Mesenchymal stem cell (in vitro differentiated cells and primary cell): ENCODE results near the gene GJB5.

ENCODE experiments used
- DNase-seq: peaks from one replicate; pipeline ENCODE4 v3.0.0-alpha.2; 2013
- H2AFZ ChIP-seq: one replicate; pipeline ENCODE4 v1.6.1; 2013; ENCODE audit warnings: low read depth, mild to moderate bottlenecking, control low read depth, inconsistent platforms, low read length, moderate library complexity
- H2AK5ac ChIP-seq: 2 replicates; pipeline ENCODE4 v1.6.1; 2013; ENCODE audit warnings: low read length, moderate library complexity, mild to moderate bottlenecking, inconsistent platforms; ENCODE audit not compliant: severe bottlenecking
- H2BK120ac ChIP-seq: one replicate; pipeline ENCODE4 v1.6.1; 2013; ENCODE audit warnings: low read depth, mild to moderate bottlenecking, inconsistent platforms, low read length, moderate library complexity
- H2BK12ac ChIP-seq, 2 experiments: one replicate each; pipeline ENCODE4 v1.6.1; 2013; ENCODE audit warnings: inconsistent platforms in 2 of 2, low read length in 2 of 2, mild to moderate bottlenecking in 2 of 2, moderate library complexity in 2 of 2, control low read depth in 1 of 2
- H2BK15ac ChIP-seq: one replicate; pipeline ENCODE4 v1.6.1; 2013; ENCODE audit warnings: mild to moderate bottlenecking, low read depth, inconsistent platforms; ENCODE audit not compliant: poor library complexity, severe bottlenecking
- H2BK5ac ChIP-seq: 2 replicates; pipeline ENCODE4 v1.6.1; 2013; ENCODE audit warnings: low read depth, mild to moderate bottlenecking, low read length, control low read depth, inconsistent platforms; ENCODE audit not compliant: poor library complexity, severe bottlenecking
- H3K14ac ChIP-seq, 2 experiments: one replicate each; pipeline ENCODE4 v1.6.1; 2013; ENCODE audit warnings: inconsistent platforms in 2 of 2, low read length in 2 of 2, control low read depth in 1 of 2, mild to moderate bottlenecking in 1 of 2, moderate library complexity in 1 of 2
- H3K18ac ChIP-seq, 2 experiments: one replicate each; pipeline ENCODE4 v1.6.1; 2013; ENCODE audit warnings: inconsistent platforms in 2 of 2, low read length in 2 of 2, control low read depth in 1 of 2, low read depth in 1 of 2, mild to moderate bottlenecking in 1 of 2
- H3K23ac ChIP-seq, 2 experiments: one replicate each; pipeline ENCODE4 v1.6.1; 2013; ENCODE audit warnings: inconsistent platforms in 2 of 2, low read length in 2 of 2, mild to moderate bottlenecking in 2 of 2, moderate library complexity in 2 of 2, control low read depth in 1 of 2
- H3K27ac ChIP-seq: 2 replicates; pipeline ENCODE4 v1.5.1; 2013; ENCODE audit warnings: mild to moderate bottlenecking, moderate library complexity, low read length, control low read depth, inconsistent platforms; ENCODE audit not compliant: poor library complexity, severe bottlenecking
- H3K27me3 ChIP-seq, 2 experiments: 2 replicates each; pipeline versions ENCODE4 v1.6.1 to v1.7.0; 2013; ENCODE audit warnings: low read length in 2 of 2, mild to moderate bottlenecking in 2 of 2, moderate library complexity in 2 of 2, control low read depth in 1 of 2, inconsistent platforms in 1 of 2; ENCODE audit not compliant: control insufficient read depth in 1 of 2, insufficient read depth in 1 of 2
- H3K36me3 ChIP-seq, 2 experiments: 2 replicates each; pipeline versions ENCODE4 v1.6.1 to v1.7.0; 2013; ENCODE audit warnings: low read length in 2 of 2, control low read depth in 1 of 2, inconsistent platforms in 1 of 2, low read depth in 1 of 2, mild to moderate bottlenecking in 1 of 2; ENCODE audit not compliant: insufficient read depth in 2 of 2, control insufficient read depth in 1 of 2
- H3K4ac ChIP-seq, 2 experiments: one replicate each; pipeline ENCODE4 v1.6.1; 2013; ENCODE audit warnings: inconsistent platforms in 2 of 2, low read length in 2 of 2, mild to moderate bottlenecking in 2 of 2, moderate library complexity in 2 of 2, control low read depth in 1 of 2, low read depth in 1 of 2
- H3K4me1 ChIP-seq: 2 replicates; pipeline ENCODE4 v1.6.1; 2013; ENCODE audit warnings: low read depth, low read length, control low read depth; ENCODE audit not compliant: control insufficient read depth, insufficient read depth
- H3K4me2 ChIP-seq: 2 replicates; pipeline ENCODE4 v1.6.1; 2013; ENCODE audit warnings: low read length, mild to moderate bottlenecking, inconsistent platforms; ENCODE audit not compliant: poor library complexity, severe bottlenecking
- H3K4me3 ChIP-seq, 2 experiments: 2 replicates each; pipeline versions ENCODE4 v1.5.1 to v1.7.0; 2013; ENCODE audit warnings: low read length in 2 of 2, mild to moderate bottlenecking in 2 of 2, control low read depth in 1 of 2, low read depth in 1 of 2; ENCODE audit not compliant: insufficient read depth in 1 of 2
- H3K79me1 ChIP-seq: replicated peaks from 2 replicates; pipeline ENCODE4 v1.6.1; 2013; ENCODE audit warnings: mild to moderate bottlenecking, control low read depth, low read length, inconsistent platforms; ENCODE audit not compliant: poor library complexity, severe bottlenecking
- H3K9ac ChIP-seq: 2 replicates; pipeline ENCODE4 v1.7.0; 2013; ENCODE audit warnings: mild to moderate bottlenecking, low read length, moderate library complexity
- H3K9me3 ChIP-seq: 2 replicates; pipeline ENCODE4 v1.7.0; 2013; ENCODE audit warnings: mild to moderate bottlenecking, low read length; ENCODE audit not compliant: control insufficient read depth
- H4K8ac ChIP-seq: one replicate; pipeline ENCODE4 v1.6.1; 2013; ENCODE audit warnings: inconsistent platforms, mild to moderate bottlenecking, low read length, moderate library complexity
- H4K91ac ChIP-seq: one replicate; pipeline ENCODE4 v1.6.1; 2013; ENCODE audit warnings: mild to moderate bottlenecking, low read length, inconsistent platforms
- WGBS: methylation state at CpG from one replicate; pipeline ENCODE4 v1.1.7; 2013; ENCODE audit warnings: mixed read lengths; 5-methylcytosine and 5-hydroxymethylcytosine counted together

The GJB5 gene

DNA sequence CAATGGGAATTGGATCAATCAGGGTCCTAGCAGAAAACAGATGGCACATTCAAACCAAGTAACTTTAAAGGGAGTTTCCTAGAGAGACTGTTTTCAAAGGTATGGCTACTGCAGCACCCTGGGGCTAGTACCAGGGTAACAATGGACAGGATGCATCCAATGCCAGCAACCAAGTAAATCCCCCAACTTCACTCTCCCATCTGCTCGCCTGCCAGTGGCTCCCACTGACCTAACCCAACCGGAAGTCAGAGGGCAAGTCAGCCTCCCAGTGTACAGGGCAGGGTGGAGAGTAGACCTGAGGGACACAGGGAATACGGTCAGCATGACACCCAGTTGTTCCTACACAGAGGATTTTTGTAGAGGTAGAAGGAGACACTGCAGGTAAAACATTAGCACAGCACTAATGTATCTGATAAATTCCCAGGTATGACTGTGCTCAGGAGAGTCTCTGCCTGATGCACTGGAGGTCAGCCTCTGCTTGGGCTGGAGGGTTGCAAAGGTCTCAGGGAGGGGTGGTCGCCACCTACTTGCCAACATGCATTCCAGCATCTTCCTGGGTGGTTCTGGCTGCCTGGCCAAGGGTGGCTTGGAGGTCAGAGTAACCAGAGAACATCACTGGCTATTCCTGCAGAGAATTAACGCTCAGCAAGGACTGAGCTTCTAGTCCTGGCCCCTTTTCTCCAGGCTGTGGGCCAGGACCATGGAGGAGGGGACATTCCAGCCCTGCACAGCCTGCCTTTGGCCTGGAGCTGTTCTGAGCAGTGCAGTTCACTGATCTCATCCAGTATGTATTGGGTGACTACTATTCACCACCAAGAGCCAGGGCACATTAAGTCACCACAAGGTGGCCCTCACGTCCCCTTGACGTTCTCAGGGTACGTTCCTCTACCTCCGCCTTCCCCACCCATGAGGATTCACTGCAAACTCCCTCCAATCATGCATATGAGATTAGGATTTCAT, 32.9 kb downstream of the GJB5 start:
- Histone ChIP-seq H2AFZ (no peak overlapping the region), H3K4me1 (no peaks in the 10 kb centered on the region), H3K14ac (no peak overlapping the region), H3K18ac (no peak overlapping the region), H2BK120ac (no peak overlapping the region), H3K4me3 (no peak overlapping the region), H4K8ac (no peak overlapping the region), H2BK5ac (no peak overlapping the region), H3K4ac (no peak overlapping the region), H3K36me3 (no peaks in the 10 kb centered on the region), H3K27ac (no peak overlapping the region), H3K79me1 (no peaks in the 10 kb centered on the region), H3K27me3 (peaks cover 17 to 76% of the 10 kb centered on the region in 2 experiments), H3K9me3 (peaks cover 5% of the 10 kb centered on the region), H3K4me2 (no peak overlapping the region), H3K9ac (no peak overlapping the region), H2BK15ac (no peak overlapping the region), H2BK12ac (no peak overlapping the region), H2AK5ac (no peak overlapping the region), H3K23ac (no peak overlapping the region), H4K91ac (no peak overlapping the region)
- DNase-seq = no peak
- 37% methylated on average over 9 of the region's 9 CpGs for whole genome bisulfite sequencing

DNA sequence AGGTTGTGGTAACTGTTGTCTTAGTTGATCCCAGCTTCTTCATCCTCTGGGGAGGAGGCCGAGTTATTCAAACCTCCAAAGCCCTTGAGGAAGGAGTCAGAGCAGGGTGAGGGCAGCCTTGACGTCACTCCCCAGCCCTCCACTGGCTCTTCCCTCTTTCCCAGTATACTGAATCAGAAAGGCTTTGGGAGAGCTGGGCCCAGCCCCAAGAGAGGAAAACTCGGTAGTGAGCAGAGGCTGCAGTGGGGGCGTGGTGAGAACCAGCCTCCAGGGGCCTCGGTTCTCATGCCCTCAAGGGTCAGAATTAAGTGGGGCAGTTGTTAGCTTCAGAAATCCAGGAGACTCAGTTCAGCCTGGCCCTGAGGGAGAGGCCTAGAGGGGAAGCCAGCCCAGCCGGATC, 36.1 kb downstream of the GJB5 start:
- Histone ChIP-seq H2BK15ac (no peak overlapping the region), H2AK5ac (no peak overlapping the region), H3K27me3 (peaks cover 23 to 66% of the 10 kb centered on the region in 2 experiments), H3K4me2 (no peak overlapping the region), H3K4me1 (no peaks in the 10 kb centered on the region), H2BK120ac (no peak overlapping the region), H2BK5ac (no peak overlapping the region), H3K9ac (no peak overlapping the region), H3K79me1 (no peaks in the 10 kb centered on the region), H4K8ac (no peak overlapping the region), H4K91ac (no peak overlapping the region), H2AFZ (no peak overlapping the region), H2BK12ac (no peak overlapping the region), H3K14ac (no peak overlapping the region), H3K23ac (no peak overlapping the region), H3K4ac (no peak overlapping the region), H3K4me3 (no peak overlapping the region), H3K18ac (no peak overlapping the region), H3K9me3 (peaks cover 5% of the 10 kb centered on the region), H3K36me3 (peaks cover 0 to 2% of the 10 kb centered on the region in 2 experiments), H3K27ac (no peak overlapping the region)
- no peak for DNase-seq
- 73% methylated on average over 5 of the region's 6 CpGs for WGBS

DNA sequence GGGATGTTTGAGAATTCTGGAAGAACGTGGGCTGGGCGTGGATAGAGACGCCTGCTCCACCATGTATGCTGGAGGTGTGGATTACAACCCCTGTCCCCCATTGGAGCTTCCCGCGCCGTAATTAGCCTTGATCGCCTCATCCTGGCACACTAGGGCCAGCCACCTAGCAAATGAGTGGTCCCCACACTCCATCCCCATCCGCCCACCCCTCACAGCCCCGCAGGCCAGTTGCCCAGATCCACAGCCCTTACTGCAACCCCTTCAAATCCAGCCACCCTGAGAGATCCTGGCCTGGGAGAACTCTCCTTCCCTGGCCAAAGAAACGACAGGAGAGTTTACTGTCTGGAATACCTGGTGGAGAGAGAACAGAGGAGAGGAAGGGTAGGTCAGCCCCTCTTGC, 37.6 kb downstream of the GJB5 start:
- Histone ChIP-seq H3K9ac (no peak overlapping the region), H3K36me3 (peaks cover 0 to 2% of the 10 kb centered on the region in 2 experiments), H3K27me3 (peaks cover 26 to 69% of the 10 kb centered on the region in 2 experiments), H3K23ac (no peak overlapping the region), H3K14ac (no peak overlapping the region), H4K8ac (no peak overlapping the region), H2BK12ac (no peak overlapping the region), H3K9me3 (peaks cover 5% of the 10 kb centered on the region), H3K79me1 (no peaks in the 10 kb centered on the region), H2AFZ (no peak overlapping the region), H3K4me1 (no peaks in the 10 kb centered on the region), H2BK15ac (no peak overlapping the region), H2BK120ac (no peak overlapping the region), H4K91ac (no peak overlapping the region), H3K4me3 (no peak overlapping the region), H3K4ac (no peak overlapping the region), H3K18ac (no peak overlapping the region), H2BK5ac (no peak overlapping the region), H3K27ac (no peak overlapping the region), H3K4me2 (no peak overlapping the region), H2AK5ac (no peak overlapping the region)
- DNase-seq = no peak
- WGBS = 76% methylated on average over 9 of the region's 10 CpGs

DNA sequence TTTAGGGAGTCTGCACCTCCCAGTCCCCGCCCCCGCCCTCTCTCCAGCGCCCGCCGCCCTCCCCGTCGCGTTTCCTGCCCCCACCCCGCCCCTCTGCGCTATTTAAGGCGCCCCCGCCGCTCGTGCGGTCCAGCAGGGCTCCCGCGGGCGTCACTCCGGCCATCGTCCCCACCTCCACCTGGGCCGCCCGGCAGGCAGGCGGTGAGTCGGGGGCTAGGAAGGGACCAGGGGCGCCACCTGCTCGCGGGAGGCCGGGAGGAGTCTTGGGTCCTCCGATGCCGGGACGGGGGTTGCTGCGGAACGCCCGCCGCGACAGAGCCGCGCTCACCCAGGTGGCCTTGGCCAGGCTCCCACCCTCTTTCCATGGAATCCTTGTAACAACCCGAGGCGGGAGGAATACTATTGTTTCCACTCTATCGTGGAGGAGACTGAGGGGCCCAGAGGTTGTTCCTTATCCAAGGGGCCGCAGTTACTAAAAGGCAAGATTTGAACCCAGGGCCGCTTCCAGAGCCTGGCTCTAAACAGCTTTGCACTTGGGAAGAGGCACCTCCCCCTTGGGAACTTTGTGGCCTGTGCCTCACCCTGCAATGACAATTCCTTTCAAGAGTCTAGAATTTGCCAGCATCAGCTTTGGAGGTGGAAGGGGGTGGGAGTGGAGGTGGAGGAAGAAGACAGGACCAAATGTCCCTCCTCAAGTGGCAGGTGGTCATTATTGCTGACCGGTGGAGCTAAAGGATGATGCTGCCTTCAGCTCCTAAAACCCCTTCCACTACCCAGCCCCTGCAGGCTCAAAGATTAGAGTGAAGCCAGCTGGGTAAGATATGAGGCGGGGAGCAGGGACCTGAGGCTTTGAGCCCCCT, 38.3 kb downstream of the GJB5 start, which contains the start of gene GJA4:
TSS of gene GJA4 (plus strand) at position 132 of the 860 bp plus-strand sequence. CDS start 1,215 bp downstream, outside the sequence.
- no peak within 1 kb of the TSS for H3K18ac ChIP-seq
- 17% methylated on average over 36 of the region's 45 CpGs for WGBS
- H3K9ac ChIP-seq = no peak within 1 kb of the TSS
- no peak within 1 kb of the TSS for H3K27ac ChIP-seq
- H2BK5ac ChIP-seq = no peak within 1 kb of the TSS
- no peak within 1 kb of the TSS for H3K4me2 ChIP-seq
- peaks cover 0 to 2% of the 10 kb centered on the region in 2 experiments for H3K36me3 ChIP-seq
- H3K14ac ChIP-seq = no peak within 1 kb of the TSS
- no peak within 1 kb of the TSS for H2BK15ac ChIP-seq
- no peaks in the 10 kb centered on the region for H3K4me1 ChIP-seq
- no peak within 1 kb of the TSS for H3K23ac ChIP-seq
- H4K8ac ChIP-seq = no peak within 1 kb of the TSS
- no peak for DNase-seq
- no peak within 1 kb of the TSS for H2BK12ac ChIP-seq
- H3K79me1 ChIP-seq = no peaks in the 10 kb centered on the region
- no peak within 1 kb of the TSS for H2AK5ac ChIP-seq
- peaks cover 5% of the 10 kb centered on the region for H3K9me3 ChIP-seq
- H3K4me3 ChIP-seq = no peak within 1 kb of the TSS
- H2AFZ ChIP-seq = no peak within 1 kb of the TSS
- H2BK120ac ChIP-seq = no peak within 1 kb of the TSS
- H3K27me3 ChIP-seq = peaks cover 26 to 67% of the 10 kb centered on the region in 2 experiments
- H4K91ac ChIP-seq = no peak within 1 kb of the TSS
- no peak within 1 kb of the TSS for H3K4ac ChIP-seq
